ENCODE measurements around the gene TUBB1. TPM values are rescaled to one million over a fixed set of nuclear protein-coding genes. Genes with fewer than 3 reads are reported as not detected.

TUBB1 gene
- total RNA-seq, 2 experiments from 2014 or later, result not detected

DNA sequence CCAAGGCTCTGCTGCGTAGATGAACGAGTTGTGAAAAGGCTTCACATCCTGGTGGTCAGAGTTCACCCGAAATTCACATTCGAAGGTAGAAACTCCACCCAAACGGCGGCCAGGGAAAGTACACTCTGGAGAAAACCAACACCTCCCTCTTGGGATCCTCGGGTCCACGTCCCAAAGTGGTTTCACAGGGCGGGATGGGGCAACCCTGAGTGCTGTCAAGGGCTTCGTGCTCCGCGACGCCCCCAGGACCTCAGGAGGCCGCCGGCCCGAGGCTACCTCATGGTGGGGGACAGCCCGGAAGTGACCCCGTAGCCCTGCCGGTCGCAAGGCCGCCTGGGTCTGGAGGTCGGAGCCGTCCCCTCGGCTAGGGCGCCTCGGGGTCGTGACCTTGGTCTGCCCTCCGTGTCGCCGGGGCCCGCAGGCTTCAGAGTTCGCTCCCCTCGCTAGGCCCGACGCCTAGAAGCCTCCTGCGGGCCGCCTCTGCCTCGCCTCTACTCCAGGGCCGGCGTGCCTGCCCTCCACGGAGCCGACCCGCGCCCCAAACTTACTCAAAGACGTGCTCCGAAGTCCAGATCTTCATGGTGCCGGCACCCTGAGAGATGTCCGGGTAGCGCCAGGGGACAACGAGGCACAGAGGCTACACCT, 23.0 kb downstream of the TUBB1 start, which contains the start of gene PRELID3B:
TSS of gene PRELID3B (minus strand) at position 636 of the 645 bp plus-strand sequence. CDS start at position 580, 56 bp downstream.
- no peaks in the 10 kb centered on the region for H3K9me3 Mint-ChIP-seq
- DNase-seq (no peak), ATAC-seq (peak; percentile 34)
- peak within 1 kb of the TSS; percentile 94 for H3K27ac Mint-ChIP-seq
- POLR2A ChIA-PET, result interaction anchor here (0.6 to 6.4 kb wide), 4 partner anchors 9 to 151 kb away, joined by 3 to 40 read pairs (median 4); partner anchors contain the start of gene ATP5F1E
- peaks cover 44% of the 10 kb centered on the region for H3K36me3 Mint-ChIP-seq (ENCODE audit: low read depth)
- H3K27me3 Mint-ChIP-seq, result no peaks in the 10 kb centered on the region
- H3K4me1 Mint-ChIP-seq (ENCODE audit: low read depth), result peaks cover 48% of the 10 kb centered on the region
- TF ChIP-seq CTCF (IDR thresholded peaks at IDR 0.05), result no peak
- intact Hi-C loops (cut with micrococcal nuclease), result no loop called here
- CTCF ChIA-PET, result interaction anchor here (1.1 to 2.1 kb wide), 2 partner anchors 10 to 180 kb away, joined by 3 to 9 read pairs; partner anchors contain the start of gene ATP5F1E
- peak within 1 kb of the TSS; percentile 92 for H3K4me3 Mint-ChIP-seq

GRCh38 chr20:59042796-59043631, 23.8 kb downstream of the TUBB1 start:
- POLR2A ChIA-PET, result interaction anchor here (0.7 to 6.4 kb wide), 7 partner anchors 10 to 152 kb away, joined by 3 to 40 read pairs (median 4); partner anchors contain the start of gene ATP5F1E
- CTCF ChIA-PET, result interaction anchor here (0.7 to 2.1 kb wide), 9 partner anchors 10 to 361 kb away, joined by 3 to 10 read pairs (median 3); partner anchors contain the start of gene ATP5F1E
- TF ChIP-seq CTCF (IDR thresholded peaks at IDR 0.05), result no peak

GRCh38 chr20:59043698-59044097, 24.5 kb downstream of the TUBB1 start:
- no peaks in the 10 kb centered on the region for H3K9me3 Mint-ChIP-seq
- peaks cover 53% of the 10 kb centered on the region for H3K4me1 Mint-ChIP-seq (ENCODE audit: low read depth)

More at GRCh38 chr20:59042796-59043631, 23.8 kb downstream of the TUBB1 start:
- DNase-seq (peak; percentile 93), ATAC-seq (peak; percentile 97)
- Mint-ChIP-seq H3K27me3 (no peaks in the 10 kb centered on the region), H3K36me3 (ENCODE audit: low read depth) (peaks cover 36% of the 10 kb centered on the region), H3K4me3 (peak overlapping the region; percentile 92), H3K27ac (peak overlapping the region; percentile 94), H3K9me3 (no peaks in the 10 kb centered on the region), H3K4me1 (ENCODE audit: low read depth) (peaks cover 47% of the 10 kb centered on the region)
- intact Hi-C loops (cut with micrococcal nuclease), result no loop called here

DNA sequence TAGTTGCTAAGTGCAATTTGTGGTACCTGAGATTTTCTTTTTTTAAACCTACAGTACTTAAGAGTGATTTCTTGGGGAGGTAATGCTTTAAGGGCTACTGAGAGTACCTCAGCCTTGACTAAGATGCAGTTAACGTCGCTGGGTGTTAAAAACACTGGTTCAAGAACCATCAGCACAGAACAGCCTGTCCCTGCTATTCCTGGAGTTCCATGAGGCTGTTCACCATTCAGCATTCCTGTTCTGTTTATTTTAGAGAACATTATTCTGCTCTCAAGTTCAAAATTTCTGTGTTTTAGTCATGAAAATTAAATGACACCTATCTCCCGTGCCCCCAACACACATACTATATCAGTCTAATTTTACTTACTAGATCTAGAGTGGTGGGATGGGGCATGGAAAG, 25.1 kb downstream of the TUBB1 start:
- POLR2A ChIA-PET, result interaction anchor here (1.6 to 6.4 kb wide), 3 partner anchors 11 to 116 kb away, joined by 4 to 40 read pairs (median 5); partner anchors contain the start of gene ATP5F1E
- Mint-ChIP-seq H3K27me3 (peaks cover under 1% of the 10 kb centered on the region), H3K4me1 (ENCODE audit: low read depth) (peaks cover 49% of the 10 kb centered on the region), H3K36me3 (ENCODE audit: low read depth) (peaks cover 27% of the 10 kb centered on the region), H3K4me3 (no peak overlapping the region), H3K27ac (no peak overlapping the region), H3K9me3 (no peaks in the 10 kb centered on the region)
- intact Hi-C loops (cut with micrococcal nuclease), result no loop called here
- ATAC-seq, result no peak
- DNase-seq, result no peak
- TF ChIP-seq CTCF (IDR thresholded peaks at IDR 0.05), result no peak
- CTCF ChIA-PET, result interaction anchor here (1.4 to 2.1 kb wide), 3 partner anchors 10 to 178 kb away, joined by 5 to 10 read pairs (median 9); no protein-coding TSS in a partner anchor

More at GRCh38 chr20:59043698-59044097, 24.5 kb downstream of the TUBB1 start:
- DNase-seq, result peak; percentile 34
- Mint-ChIP-seq H3K4me3 (peak overlapping the region; percentile 74), H3K27ac (peak overlapping the region; percentile 90), H3K27me3 (no peaks in the 10 kb centered on the region), H3K36me3 (ENCODE audit: low read depth) (peaks cover 32% of the 10 kb centered on the region)
- CTCF ChIA-PET, result interaction anchor here (0.7 to 2.1 kb wide), 7 partner anchors 11 to 360 kb away, joined by 3 to 10 read pairs (median 3); no protein-coding TSS in a partner anchor
- TF ChIP-seq CTCF (IDR thresholded peaks at IDR 0.05), result no peak
- intact Hi-C loops (cut with micrococcal nuclease), result no loop called here
- POLR2A ChIA-PET, result interaction anchor here (0.7 to 6.4 kb wide), 7 partner anchors 11 to 152 kb away, joined by 3 to 40 read pairs (median 4); partner anchors contain the start of gene ATP5F1E
- no peak for ATAC-seq
